HG02642 (cell line): ENCODE data around the gene SLC19A1.
A peak's percentile ranks its signal among the peaks of the same experiment; 100 is the strongest.

Source experiments
- ATAC-seq: cut with Tn5 transposase; IDR thresholded peaks from one replicate; pipeline ENCODE4 v1.9.1; 2021; ENCODE audit warnings: mild to moderate bottlenecking; ENCODE audit not compliant: unreplicated experiment, poor library complexity

The SLC19A1 gene

DNA sequence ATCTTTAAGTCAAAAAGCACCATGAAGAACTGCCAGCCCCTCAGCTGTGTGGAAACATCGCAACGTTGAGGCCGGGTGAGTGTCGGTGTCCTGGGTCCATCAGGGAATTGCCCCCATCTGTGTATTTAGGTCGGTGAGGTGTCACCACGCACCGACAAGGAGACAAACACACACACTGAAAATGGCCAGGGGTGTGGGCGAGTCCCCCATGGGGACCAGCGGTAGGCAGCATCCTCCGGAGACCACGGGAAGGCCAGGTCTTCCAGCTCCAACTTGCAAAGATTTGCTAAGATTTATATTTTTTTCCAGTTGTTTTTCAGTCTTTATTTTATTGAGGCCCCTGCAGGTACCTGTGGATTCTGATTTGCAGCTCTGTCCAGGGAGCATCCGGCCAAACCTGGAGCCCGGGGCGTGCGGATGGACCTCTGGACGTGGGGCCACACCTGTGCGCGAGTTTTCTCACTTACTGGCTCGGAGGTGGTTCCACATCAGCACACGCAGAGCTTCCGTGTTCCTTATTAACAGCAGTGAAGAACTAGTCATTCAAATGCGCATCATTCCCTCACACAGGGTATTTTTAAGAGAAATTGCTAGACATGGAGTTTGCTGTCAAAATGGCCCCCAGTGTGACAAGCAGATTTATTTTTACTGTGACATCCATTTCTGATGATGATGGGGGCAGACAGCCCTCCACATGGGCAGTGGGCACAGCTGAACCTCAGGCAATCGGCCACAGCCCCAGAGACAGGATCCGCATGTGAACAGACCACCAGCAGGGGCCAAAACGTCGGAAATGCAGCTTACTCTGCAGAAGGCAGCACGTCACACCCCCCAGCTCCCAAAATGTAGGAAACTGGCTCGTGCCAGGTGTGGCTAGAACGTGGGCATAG, 17.2 kb upstream of the SLC19A1 start:
- no peak for ATAC-seq

- no peak for ATAC-seq
These were observed 15.9 kb upstream of the SLC19A1 start for GRCh38 chr21:45558044-45558721.

DNA sequence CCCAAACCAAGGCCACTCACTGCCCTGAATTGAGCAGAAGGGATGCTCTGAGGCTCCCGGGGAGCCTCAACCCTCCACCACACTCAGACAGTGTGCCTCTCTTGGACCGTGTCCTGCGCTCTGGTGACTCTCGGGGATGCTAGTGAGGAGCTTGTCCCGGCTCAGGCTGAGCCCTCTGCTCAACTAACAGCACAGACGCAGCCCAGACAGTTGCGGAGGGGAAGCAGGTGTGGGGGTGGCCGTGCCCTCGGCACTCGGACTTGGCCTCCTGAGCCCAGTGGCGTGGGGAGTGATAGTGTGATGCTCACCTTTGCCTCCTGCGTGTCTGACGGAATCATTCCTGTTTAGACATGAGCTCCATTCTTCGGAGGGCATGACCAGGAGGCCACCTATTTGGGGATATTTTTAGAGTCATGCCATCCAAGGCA, 15.4 kb upstream of the SLC19A1 start:
- no peak for ATAC-seq

GRCh38 chr21:45556645-45557615, 14.7 kb upstream of the SLC19A1 start:
- ATAC-seq = no peak

DNA sequence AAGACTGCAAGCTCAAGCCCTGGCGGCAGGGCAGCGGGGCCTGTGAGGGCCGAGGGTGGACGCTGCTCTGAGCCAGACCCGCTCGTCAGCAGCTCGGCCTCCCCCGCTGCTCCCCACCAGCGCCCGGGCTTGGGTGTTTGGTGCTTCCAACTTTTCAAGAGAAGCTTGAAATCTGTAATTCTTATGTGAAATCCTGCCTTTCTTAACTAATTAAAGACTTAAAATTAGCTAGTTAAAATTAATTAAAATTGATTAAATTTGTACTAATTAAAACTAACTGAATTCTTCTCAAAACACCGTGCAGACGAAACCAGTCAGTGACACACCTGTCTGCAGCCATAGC, 14.0 kb upstream of the SLC19A1 start:
- ATAC-seq = no peak

- ATAC-seq = no peak
These were observed 13.5 kb upstream of the SLC19A1 start for GRCh38 chr21:45555557-45556301.

GRCh38 chr21:45555251-45555556, 13.0 kb upstream of the SLC19A1 start:
- no peak for ATAC-seq

GRCh38 chr21:45554477-45555175, 12.4 kb upstream of the SLC19A1 start:
- peak; percentile 63 for ATAC-seq

DNA sequence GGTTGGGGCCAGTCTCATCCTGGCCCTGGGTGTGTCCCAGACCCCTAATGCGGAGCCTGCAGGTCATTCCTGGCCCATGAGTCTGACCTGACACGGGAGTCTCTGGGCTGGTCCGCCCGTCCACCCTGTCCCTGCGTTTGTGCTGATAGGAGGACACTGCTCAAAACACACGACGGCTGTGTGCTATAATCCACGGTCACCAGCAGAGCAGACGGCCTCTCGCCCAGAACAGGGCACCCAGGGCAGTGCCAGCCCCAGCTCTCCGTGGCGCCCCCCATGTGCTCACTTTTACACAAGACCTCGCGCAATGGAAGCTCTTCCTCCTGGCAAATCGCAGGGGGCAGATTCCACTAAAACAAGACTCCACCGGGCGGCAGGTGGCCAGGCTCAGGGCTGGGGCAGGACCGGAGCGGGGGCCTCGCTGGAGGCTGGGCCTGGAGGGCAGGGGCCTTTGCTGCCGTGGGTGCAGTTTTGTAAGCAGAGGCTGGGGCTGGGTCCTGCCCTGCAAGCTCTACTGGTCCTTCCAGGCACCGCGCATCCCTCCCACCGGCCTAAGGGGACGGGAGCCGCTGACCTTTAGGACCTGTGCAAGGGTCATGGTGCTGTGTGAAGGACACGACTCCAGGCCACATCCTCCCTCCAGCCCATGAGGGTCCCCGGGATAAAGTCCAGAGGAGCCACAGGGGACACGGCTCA, 10.6 kb upstream of the SLC19A1 start:
- no peak for ATAC-seq

DNA sequence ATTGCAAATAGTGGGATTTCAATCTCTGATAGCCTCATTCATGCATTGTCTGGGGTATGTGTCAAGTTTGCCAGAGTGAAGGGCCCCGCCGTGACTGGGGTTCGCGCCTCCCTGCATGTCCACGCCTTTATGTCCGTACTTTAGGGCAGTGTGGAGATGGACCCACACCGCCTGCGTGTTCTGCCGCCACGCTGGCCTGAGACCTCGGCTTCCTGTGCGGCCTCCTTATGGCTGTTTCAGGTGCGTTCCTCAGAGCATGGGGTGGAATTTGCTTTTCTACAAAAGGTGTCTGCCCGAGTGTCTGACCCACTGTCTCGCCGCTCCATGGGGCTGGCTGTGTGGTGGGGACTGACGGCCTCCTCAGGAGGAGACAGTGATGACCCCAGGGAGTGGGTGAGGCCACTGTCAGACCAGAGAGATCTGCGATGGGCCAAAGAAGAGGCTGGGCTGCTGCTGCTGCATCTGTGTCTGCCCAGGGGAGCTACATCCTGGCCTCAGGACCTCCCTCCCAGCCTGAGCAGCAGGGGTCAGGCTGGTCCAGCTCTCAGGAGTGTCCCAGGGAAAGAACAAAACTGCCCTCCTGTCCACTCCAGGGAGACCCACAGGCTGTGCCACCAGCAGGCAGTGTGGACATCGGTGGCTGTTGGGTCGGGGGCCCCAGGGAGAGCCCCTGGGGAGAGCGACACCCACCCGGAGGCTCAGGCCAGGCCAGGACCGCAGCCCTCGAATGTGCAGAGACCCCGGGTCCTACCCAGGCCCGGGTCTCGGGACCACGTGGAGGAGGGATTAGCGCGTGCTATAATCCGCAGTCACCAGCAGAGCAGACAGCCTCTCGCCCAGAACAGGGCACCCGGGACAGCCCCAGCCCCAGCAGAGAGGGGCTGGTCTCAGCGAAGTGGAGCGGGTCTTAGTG, 9.8 kb upstream of the SLC19A1 start:
- no peak for ATAC-seq

DNA sequence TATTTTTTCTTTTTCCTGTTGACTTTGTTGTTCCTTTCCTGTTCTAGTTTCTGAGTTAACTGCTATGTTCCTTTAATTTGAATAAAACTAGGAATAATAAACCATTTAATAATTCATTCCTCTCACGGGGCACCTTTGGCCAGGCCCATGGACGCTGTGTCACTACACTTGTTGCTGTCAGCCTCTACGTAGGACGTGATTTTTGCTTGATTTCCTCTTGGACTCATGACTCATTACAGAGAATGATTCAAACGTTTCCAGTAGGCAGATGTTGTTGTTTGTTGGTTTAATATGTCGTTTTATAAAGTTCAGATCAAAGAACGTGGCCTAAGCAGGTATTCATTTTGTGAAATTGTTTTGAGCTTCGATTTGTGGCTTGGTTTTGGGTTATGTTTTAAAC, 9.1 kb upstream of the SLC19A1 start:
- ATAC-seq = no peak

DNA sequence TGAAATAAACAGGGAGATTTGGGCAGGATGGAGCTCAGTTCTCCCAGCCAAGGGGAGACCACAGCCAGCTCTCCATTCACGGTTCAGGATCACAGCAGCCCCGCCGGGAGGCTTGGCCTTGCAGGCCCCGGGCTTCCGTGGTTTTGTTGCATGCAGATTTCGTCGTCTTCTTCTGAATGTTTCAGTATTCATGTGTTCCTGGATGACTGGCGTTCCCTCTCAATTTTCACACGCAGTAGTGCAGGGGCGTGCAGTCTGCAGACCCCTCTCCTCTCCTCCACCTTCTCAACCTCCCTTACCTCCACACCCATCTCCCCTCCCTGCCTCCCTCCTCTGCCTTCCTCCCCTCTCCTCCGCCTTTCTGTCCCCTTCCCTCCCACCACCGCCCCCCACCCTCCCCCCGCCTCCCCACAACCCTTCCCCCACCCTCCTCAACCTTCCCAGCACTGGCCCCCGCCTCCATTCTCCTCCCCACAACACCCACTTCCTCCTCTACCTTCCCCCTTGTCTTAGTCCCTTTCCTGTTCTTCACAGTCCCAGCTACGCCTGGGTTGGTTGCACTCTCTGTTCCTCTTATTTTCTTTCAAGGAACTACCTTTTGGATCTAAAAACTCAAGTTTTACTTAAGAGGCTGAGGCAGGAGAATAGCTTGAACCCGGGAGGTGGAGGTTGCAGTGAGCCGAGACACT, 8.4 kb upstream of the SLC19A1 start:
- ATAC-seq = peak; percentile 37

DNA sequence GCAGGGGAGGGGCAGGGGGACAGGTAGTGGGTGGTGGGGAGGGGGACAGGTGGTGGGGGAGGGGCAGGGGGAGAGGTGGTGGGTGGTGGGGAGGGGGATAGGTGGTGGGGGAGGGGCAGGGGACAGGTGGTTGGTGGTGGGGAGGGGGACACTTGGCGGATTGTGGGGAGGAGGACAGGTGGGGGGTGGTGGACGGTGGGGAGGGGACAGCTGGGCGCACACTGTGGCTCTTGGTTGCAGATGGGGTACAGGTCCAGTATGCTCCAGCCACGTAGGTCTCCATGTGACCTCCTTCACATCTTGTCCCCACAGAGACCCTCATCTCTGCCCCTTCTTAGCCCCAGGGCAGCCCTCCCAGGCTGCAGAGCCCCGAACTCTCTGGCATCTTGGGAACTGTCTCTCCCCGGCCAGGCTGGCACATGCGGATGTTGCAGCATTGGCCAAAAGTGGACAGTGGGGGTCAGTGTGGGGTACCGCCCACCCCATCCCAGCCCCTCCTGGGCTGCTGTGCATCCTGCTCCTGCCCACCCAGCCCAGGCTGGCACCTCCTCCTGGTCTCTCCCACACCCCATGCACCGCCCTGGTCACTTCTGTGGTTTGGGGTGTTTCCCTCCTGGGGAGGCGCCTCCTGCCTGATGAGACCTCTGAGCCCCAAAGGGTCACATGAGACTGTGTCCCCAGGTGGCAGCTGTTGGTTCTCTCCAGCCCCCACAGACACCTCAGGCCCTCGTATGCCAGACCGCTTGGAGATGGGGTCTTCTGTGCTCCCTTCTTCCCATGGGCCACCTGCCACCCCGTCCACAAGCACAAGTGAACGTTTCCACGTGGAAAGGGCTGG, 7.6 kb upstream of the SLC19A1 start:
- ATAC-seq = no peak

DNA sequence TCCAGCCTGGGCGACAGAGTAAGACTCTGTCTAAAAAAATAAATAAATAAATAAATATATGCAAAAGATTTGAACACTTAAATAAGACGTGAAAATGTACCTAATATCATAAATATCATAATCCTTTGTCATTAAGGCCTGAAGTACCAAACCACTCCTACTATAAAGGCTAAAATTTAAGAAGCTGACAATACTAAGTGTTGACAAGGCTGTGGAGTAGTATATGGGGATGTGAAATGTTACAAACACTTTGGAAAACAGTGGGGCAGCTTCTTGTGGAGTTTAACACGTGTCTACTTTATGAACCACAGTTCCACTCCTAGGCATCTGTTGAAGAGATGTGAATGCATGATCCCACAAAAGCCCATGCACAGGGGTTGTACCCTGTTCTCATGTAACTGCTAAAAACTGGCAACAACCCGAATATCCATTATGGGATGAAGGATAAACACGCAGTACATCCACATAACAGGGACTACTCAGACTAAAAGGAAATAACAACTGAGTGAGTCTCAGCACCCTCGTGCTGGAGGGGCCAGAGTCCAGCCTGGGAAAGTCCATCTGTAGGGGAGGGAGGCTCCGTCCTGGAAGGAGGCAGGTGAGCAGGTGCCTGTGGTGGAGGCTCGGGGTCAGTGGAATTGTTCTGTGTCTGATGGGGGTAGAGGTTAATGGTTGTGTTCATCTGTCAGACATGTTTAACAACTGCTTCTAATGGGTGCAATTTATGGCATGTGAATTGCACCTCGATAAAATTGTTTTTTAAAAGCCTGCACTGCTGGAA, 6.7 kb upstream of the SLC19A1 start:
- ATAC-seq = no peak

DNA sequence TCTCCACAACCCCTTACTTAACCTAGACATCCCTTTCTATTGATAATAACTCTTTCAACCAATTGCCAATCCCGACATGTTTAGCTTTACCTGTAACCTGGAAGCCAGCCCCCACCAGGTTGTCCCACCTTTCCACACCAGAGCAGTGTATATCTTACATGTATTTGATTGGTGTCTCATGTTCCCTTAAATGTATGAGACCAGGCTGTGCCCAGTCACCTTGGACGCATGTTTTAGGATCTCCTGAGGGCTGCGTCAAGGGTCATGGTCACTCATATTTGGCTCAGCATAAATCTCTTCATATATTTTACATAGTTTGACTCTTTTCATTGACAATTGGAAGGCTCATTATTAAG, 5.3 kb upstream of the SLC19A1 start:
- ATAC-seq = no peak
